GM12892 (cell line): ENCODE data around the gene PTPDC1.

ENCODE experiments used
- DNase-seq: peaks from one replicate; pipeline ENCODE4 v3.0.0; 2011; ENCODE audit not compliant: insufficient read length
- FAIRE-seq: peaks from 2 replicates; lab custom pipeline; 2011; peaks lifted over from hg19 to GRCh38; lab: Jason Lieb, UNC
- POLR2A ChIP-seq: IDR thresholded peaks from 2 replicates; pipeline ENCODE4 v1.6.1; 2011; ENCODE audit warnings: low read depth, low read length, control low read depth
- POLR2AphosphoS5 ChIP-seq: IDR thresholded peaks from 2 replicates; pipeline ENCODE4 v1.6.1; 2011; ENCODE audit warnings: low read depth, low read length, control low read depth
- TAF1 ChIP-seq: IDR thresholded peaks from 2 replicates; pipeline ENCODE4 v1.6.1; 2011; ENCODE audit warnings: low read depth, mild to moderate bottlenecking, control low read depth, low read length, borderline replicate concordance

The PTPDC1 gene

GRCh38 chr9:94153905-94154304 lies 69.6 kb downstream of the PTPDC1 start:
- TF ChIP-seq TAF1 (no peak), POLR2A (no peak), POLR2AphosphoS5 (no peak)
- no peak for FAIRE-seq
- no peak for DNase-seq

DNA sequence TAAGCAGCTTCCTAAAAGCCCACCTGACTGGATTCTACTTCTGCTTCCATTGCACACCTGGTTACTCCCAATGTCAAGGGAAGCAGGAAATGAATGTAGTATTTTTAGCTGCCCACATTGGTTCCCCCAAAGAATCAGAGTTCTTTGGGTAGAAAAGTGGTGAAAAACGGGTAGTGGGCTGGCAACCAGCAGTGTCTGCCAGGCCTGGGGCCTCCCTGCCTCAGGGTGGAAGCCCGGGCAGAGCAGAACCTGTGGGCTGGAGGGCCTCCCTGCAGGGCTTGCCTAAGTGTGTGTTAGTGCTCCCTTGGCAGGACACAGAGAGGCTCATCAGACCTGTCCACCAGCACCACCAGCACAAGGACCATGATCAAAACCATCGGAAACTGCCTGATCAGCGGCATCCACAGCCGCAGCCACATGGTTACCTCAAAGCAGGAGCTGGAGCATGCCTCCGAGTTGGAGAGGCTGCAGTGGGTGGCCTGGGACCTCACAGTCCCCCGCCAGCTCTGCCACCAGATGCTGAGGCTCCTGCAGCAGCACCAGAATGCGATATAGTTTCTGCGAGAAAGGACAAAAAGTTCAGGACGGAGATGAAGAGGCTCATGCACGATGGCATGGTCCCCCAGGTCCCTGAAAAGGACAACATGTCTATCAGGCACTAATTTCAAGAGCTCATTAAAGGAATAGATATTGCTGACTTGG lies 72.2 kb downstream of the PTPDC1 start:
- no peak for TF ChIP-seq TAF1
- no peak for TF ChIP-seq POLR2AphosphoS5
- TF ChIP-seq POLR2A: no peak
- no peak for FAIRE-seq
- DNase-seq: no peak

- DNase-seq (no peak), FAIRE-seq (no peak)
- TF ChIP-seq TAF1 (no peak), POLR2A (no peak), POLR2AphosphoS5 (no peak)
Measured at GRCh38 chr9:94157050-94157801, 73.0 kb downstream of the PTPDC1 start.
